ENCODE data around the gene TYMP. TPM values are rescaled to one million over a fixed set of nuclear protein-coding genes. Genes with fewer than 3 reads are reported as not detected.

The TYMP gene
- total and polyA plus RNA-seq, 2 donors (not counting 1 experiment from before 2014, with no cell fraction given), result 3.7 to 40.1 TPM

GRCh38 chr22:50516891-50517290, 12.9 kb downstream of the TYMP start:
- Histone ChIP-seq H3K4me3 (replicated peaks in 1 of 4; ENCODE audit: control extremely low read depth in 1 of 4, insufficient read depth in 1 of 4, low read depth in 3 of 4, low read length in 4 of 4) (no peak overlapping the region), H3K79me2 (ENCODE audit: control insufficient read depth, insufficient read depth, low read length) (peaks cover 30% of the 10 kb centered on the region), H3K9me3 (ENCODE audit: control insufficient read depth, insufficient read depth, low read depth, low read length) (no peaks in the 10 kb centered on the region), H3K27me3 (ENCODE audit: control insufficient read depth, insufficient read depth, low read length) (no peaks in the 10 kb centered on the region), H3K4me1 (ENCODE audit: control insufficient read depth, extremely low read depth, insufficient read depth, low read length) (no peaks in the 10 kb centered on the region), H3K27ac (ENCODE audit: insufficient read depth, low read length) (no peak overlapping the region), H3K4me2 (ENCODE audit: extremely low read depth, insufficient read depth, low read length) (no peak overlapping the region), H4K20me1 (ENCODE audit: control insufficient read depth, extremely low read depth, insufficient read depth, low read length) (no peaks in the 10 kb centered on the region), H3K36me3 (ENCODE audit: control insufficient read depth, insufficient read depth, low read length) (peaks cover 12% of the 10 kb centered on the region), H2AFZ (ENCODE audit: low read length) (no peak overlapping the region), H3K9ac (ENCODE audit: insufficient read depth, low read length) (no peak overlapping the region)
- DNase-seq (ENCODE audit: low read depth in 2 of 2), result no peak
- TF ChIP-seq EZH2 (IDR thresholded peaks at IDR 0.05; ENCODE audit: low read length, missing control alignments), result no peak
- TF ChIP-seq CTCF (conservative IDR thresholded peaks at IDR 0.05 in 1 of 2, IDR thresholded peaks at IDR 0.05 in 1 of 2; ENCODE audit: low read depth in 1 of 2, low read length in 2 of 2), result no peak

GRCh38 chr22:50516068-50516467, 13.7 kb downstream of the TYMP start:
- H3K79me2 ChIP-seq (ENCODE audit: control insufficient read depth, insufficient read depth, low read length), result peaks cover 31% of the 10 kb centered on the region
- H3K27me3 ChIP-seq (ENCODE audit: control insufficient read depth, insufficient read depth, low read length), result no peaks in the 10 kb centered on the region
- H3K27ac ChIP-seq (ENCODE audit: insufficient read depth, low read length), result no peak overlapping the region
- no peak overlapping the region for H3K9ac ChIP-seq (ENCODE audit: insufficient read depth, low read length)
- H3K4me1 ChIP-seq (ENCODE audit: control insufficient read depth, extremely low read depth, insufficient read depth, low read length), result no peaks in the 10 kb centered on the region
- TF ChIP-seq CTCF (conservative IDR thresholded peaks at IDR 0.05 in 1 of 2, IDR thresholded peaks at IDR 0.05 in 1 of 2; ENCODE audit: low read depth in 1 of 2, low read length in 2 of 2) (no peak), EZH2 (IDR thresholded peaks at IDR 0.05; ENCODE audit: low read length, missing control alignments) (no peak)
- H3K4me2 ChIP-seq (ENCODE audit: extremely low read depth, insufficient read depth, low read length), result no peak overlapping the region
- no peaks in the 10 kb centered on the region for H4K20me1 ChIP-seq (ENCODE audit: control insufficient read depth, extremely low read depth, insufficient read depth, low read length)
- no peak overlapping the region for H3K4me3 ChIP-seq (replicated peaks in 1 of 4; ENCODE audit: control extremely low read depth in 1 of 4, insufficient read depth in 1 of 4, low read depth in 3 of 4, low read length in 4 of 4)
- H2AFZ ChIP-seq (ENCODE audit: low read length), result no peak overlapping the region
- H3K36me3 ChIP-seq (ENCODE audit: control insufficient read depth, insufficient read depth, low read length), result peaks cover 7% of the 10 kb centered on the region
- no peak for DNase-seq (ENCODE audit: low read depth in 2 of 2)
- H3K9me3 ChIP-seq (ENCODE audit: control insufficient read depth, insufficient read depth, low read depth, low read length), result no peaks in the 10 kb centered on the region

GRCh38 chr22:50513175-50513574, 16.6 kb downstream of the TYMP start:
- no peaks in the 10 kb centered on the region for H3K27me3 ChIP-seq (ENCODE audit: control insufficient read depth, insufficient read depth, low read length)
- no peak overlapping the region for H3K27ac ChIP-seq (ENCODE audit: insufficient read depth, low read length)
- no peak overlapping the region for H3K9ac ChIP-seq (ENCODE audit: insufficient read depth, low read length)
- H3K9me3 ChIP-seq (ENCODE audit: control insufficient read depth, insufficient read depth, low read depth, low read length), result no peaks in the 10 kb centered on the region
- peaks cover 3% of the 10 kb centered on the region for H3K4me1 ChIP-seq (ENCODE audit: control insufficient read depth, extremely low read depth, insufficient read depth, low read length)
- no peak overlapping the region for H3K4me3 ChIP-seq (replicated peaks in 1 of 4; ENCODE audit: control extremely low read depth in 1 of 4, insufficient read depth in 1 of 4, low read depth in 3 of 4, low read length in 4 of 4)
- H3K79me2 ChIP-seq (ENCODE audit: control insufficient read depth, insufficient read depth, low read length), result peaks cover 49% of the 10 kb centered on the region
- TF ChIP-seq EZH2 (IDR thresholded peaks at IDR 0.05; ENCODE audit: low read length, missing control alignments) (no peak), CTCF (conservative IDR thresholded peaks at IDR 0.05 in 1 of 2, IDR thresholded peaks at IDR 0.05 in 1 of 2; ENCODE audit: low read depth in 1 of 2, low read length in 2 of 2) (no peak)
- H3K36me3 ChIP-seq (ENCODE audit: control insufficient read depth, insufficient read depth, low read length), result peaks cover 3% of the 10 kb centered on the region
- H2AFZ ChIP-seq (ENCODE audit: low read length), result no peak overlapping the region
- H3K4me2 ChIP-seq (ENCODE audit: extremely low read depth, insufficient read depth, low read length), result no peak overlapping the region
- no peak for DNase-seq (ENCODE audit: low read depth in 2 of 2)
- H4K20me1 ChIP-seq (ENCODE audit: control insufficient read depth, extremely low read depth, insufficient read depth, low read length), result no peaks in the 10 kb centered on the region

All from fibroblast of lung (primary cell).